SKM-1 treated with dmso at 0.1 percent for 144 hours (cell line): ENCODE results near the gene MAD1L1.
"Not testable (repeated sequence)": the region's sequence is repeated elsewhere in the genome, so short reads cannot be mapped to it uniquely, and the experiment has no call there.

Experiments used
- DNase-seq: peaks from one replicate; lab custom pipeline; 2025; ENCODE audit not compliant: unreplicated experiment; lab: John Stamatoyannopoulos, UW

The MAD1L1 gene

DNA sequence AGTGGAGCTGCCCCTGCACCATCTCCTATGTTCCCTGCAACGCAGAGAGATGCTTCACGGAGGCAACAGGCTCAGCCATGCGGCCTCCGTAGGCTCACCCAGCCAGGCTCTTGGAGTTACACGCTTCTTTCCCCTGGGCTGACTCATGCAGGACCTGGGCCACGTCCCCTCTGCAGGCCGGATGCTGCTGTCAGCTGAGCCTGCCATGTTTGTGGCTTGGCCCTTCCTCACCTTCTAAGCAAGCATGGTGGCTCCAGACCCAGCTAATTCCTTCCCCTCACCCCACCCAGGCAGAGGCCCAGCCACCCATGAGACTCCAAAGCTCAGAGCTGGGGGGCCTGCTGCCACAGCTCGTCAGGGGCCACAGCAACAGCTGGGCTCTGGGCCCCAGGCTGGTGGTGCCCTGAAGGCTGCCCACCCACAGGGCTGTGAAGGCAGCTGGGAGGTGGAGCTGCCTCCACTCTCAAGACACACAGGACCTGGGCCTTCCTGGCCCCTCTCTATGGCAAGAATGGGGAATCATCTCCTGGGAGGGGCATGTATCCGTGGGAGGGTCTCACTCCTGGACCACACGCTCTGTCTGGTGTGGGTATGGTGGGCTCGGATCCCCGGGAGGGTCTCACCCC, 343.1 kb downstream of the MAD1L1 start:
- no peak for DNase-seq

DNA sequence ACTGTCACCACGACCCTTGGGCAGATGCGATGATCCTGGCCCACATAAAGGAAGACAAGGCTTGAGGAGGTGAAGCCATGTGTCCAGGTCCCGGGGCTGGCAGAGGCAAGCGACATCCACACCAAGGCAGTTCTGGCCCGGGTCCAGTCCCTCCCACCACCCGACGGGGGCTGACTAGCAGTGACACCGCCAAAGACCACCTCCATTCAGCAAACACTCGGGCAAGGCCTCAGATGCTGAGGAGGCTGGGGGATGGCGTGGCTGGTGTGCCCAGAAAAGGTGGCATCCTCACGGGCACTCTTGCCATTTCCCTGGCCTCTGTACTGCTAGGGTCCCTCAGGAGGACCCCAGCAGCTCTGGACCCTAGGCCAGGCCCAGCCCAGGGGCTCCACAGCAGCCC, 343.7 kb downstream of the MAD1L1 start:
- DNase-seq, result no peak

- DNase-seq, result no peak
These were observed 344.3 kb downstream of the MAD1L1 start for GRCh38 chr7:1888425-1888824.

GRCh38 chr7:1887251-1887650, 345.5 kb downstream of the MAD1L1 start:
- DNase-seq, result no peak

GRCh38 chr7:1886361-1887064, 346.2 kb downstream of the MAD1L1 start:
- no peak for DNase-seq

- DNase-seq, result no peak
These were observed 347.1 kb downstream of the MAD1L1 start for GRCh38 chr7:1885465-1886226.

GRCh38 chr7:1884583-1885350, 348.0 kb downstream of the MAD1L1 start:
- no peak for DNase-seq

DNA sequence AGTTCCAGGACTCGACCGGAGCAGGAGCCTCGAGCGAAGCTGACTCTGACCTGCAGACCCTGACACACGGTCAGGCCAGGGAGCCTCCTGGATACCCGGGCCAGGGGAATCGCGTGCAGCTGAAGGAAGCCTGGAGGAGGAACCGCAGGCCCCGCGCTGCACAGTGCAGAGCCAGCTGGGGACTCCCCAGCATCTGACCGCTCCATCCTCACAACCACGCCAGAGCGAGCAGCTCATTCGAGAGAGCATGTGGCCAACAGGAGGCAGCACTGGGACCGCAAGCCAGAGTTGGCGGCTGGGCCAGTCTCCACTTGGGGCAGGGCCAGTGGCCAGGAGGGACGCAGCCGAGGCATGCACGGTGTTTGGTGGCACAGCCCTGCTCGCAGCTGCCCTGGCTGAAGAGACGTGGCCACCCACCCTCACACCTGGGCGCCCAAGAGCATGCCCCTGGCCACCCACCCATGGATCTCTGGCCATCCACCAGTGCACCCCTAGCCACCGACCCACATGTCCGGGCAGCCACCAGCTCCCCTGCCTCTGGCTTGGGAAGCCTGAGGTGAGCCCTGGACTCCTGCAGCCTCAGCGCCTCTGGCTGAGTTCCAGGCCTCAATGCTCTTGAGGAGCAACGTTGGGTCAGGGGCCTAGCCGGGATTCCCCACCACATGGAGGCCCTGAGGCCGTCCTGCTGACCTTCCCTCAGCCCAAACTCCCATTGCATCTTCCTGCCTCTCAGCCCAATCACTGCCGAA, 348.7 kb downstream of the MAD1L1 start:
- no peak for DNase-seq

DNA sequence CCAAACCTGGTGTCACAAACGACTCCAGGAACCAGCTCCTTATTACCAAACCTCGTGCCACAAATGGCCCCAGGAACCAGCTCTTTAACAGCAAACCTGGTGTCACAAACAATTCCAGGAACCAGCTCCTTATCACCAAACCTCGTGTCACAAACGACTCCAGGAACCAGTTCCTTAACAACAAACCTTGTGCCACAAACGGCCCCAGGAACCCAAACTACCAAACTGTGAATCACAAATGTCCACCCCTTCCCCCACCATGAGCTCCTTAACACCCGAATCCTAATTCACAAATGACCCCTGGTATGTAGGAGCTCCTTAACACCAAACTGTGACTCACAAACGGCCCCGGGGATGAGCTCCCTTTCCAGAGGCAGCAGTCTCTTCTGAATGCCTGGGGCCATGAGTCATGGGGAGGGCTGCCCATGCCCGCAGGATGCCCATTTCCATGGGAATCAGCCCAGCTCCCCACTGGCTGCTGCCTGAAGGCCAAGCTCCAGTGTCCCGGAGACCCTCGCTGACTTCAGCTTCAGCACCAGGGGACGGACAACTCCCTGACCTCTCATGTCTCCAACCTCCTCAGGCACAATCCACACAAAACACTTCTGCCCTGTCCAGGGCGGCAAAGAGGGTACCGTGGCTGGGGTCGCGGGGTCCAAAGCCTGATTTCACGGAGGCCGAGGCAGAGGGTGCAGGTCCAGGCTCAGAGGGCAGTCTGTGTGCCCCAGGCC, 349.5 kb downstream of the MAD1L1 start:
- no peak for DNase-seq

GRCh38 chr7:1882451-1882850, 350.3 kb downstream of the MAD1L1 start:
- DNase-seq, result no peak

DNA sequence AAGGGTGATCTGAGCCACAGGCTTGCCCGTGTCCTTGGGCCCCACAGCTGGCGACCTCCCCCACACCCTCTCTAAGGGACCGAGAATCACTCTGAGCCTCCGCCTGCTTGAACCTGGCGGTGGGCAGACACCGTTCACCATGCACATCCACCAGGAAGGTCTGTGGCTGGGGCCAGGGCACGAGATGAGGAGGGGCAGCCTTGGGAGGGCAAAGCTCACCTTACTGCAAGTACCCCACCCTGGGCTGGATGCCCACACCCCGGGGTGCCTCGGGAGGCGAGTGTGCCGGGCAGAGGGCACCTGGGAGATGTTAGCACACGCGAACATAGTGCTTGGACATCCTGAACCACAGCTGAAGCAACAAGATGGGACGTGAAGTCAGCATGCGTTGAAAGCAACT, 350.8 kb downstream of the MAD1L1 start:
- no peak for DNase-seq

- DNase-seq, result not testable (repeated sequence)
These were observed 356.1 kb downstream of the MAD1L1 start for GRCh38 chr7:1876641-1877040.

DNA sequence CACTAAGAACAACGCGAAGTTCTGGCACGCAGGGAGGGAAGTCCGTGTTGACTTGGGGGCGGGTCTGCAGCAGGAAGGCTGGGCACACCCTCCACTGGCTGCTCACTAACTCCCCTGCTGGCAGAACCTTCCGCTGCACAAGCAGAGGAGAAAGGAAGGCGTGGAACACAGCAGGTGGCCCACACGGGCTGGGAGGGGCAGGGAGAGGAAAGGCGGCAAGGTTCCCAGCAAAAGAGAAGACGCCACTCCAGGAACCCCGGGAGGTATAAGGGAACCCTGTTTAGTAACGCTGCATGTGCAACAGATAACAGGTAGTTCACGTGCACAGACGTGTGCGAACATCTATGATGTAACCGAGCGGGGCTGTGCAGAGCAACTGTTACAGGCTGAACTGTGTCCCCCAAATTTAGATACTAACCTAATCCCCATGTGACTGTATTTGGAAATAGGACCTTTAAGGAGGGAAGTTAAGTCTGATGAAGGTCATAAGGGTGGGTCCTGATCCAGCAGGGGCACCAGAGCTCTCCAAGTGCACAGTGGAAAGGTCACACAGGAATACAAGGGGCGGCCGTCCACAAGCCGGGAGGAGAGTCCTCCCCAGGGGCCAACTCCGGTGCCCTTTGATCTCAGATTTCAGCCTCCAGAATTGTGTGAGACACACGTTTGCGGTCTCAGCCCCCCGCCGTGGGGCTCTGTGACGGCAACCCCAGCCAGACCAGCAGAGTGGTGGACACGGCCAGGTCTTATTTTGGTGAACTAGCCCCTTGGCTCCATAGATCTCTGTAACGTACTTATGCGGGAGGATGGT, 357.1 kb downstream of the MAD1L1 start:
- not testable (repeated sequence) for DNase-seq

GRCh38 chr7:1874590-1875391, 358.0 kb downstream of the MAD1L1 start:
- not testable (repeated sequence) for DNase-seq

- no peak for DNase-seq
These were observed 358.7 kb downstream of the MAD1L1 start for GRCh38 chr7:1873857-1874589.

GRCh38 chr7:1873421-1873820, 359.3 kb downstream of the MAD1L1 start:
- no peak for DNase-seq

- no peak for DNase-seq
These were observed 359.7 kb downstream of the MAD1L1 start for GRCh38 chr7:1873070-1873405.
